Gastrocnemius medialis (tissue), 4 donors: Measurements from ENCODE around the gene CKB. TPM values are rescaled to one million over a fixed set of nuclear protein-coding genes. Genes with fewer than 3 reads are reported as not detected.

Experiments
- ATAC-seq, 2 donors: fragments of 150-250 bp; one replicate each; pipeline ENCODE4 v1.9.1; 2016
- DNase-seq, 2 donors: peaks; one replicate each; pipeline ENCODE4 v3.0.0-alpha.2; 2019
- H3K27ac ChIP-seq, 4 donors: fragments of 200-600 bp; sonication (generic); 1 replicate in 1 of 4; 2 replicates in 3 of 4; pipeline ENCODE4 v1.5.1; 2016 to 2018; ENCODE audit warnings: mild to moderate bottlenecking in 2 of 4, moderate library complexity in 1 of 4
- H3K27me3 ChIP-seq, 3 donors: fragments of 200-600 bp; sonication (generic) in 2 of 3; 1 replicate in 1 of 3; 2 replicates in 2 of 3; pipeline versions ENCODE4 v1.5.1 to v1.6.0; 2016 to 2019; ENCODE audit warnings: mild to moderate bottlenecking in 1 of 3, moderate library complexity in 1 of 3
- H3K36me3 ChIP-seq, 2 donors: fragments of 200-600 bp; sonication (generic) in 1 of 2; one replicate each; pipeline ENCODE4 v1.5.1; 2017 to 2018
- H3K4me1 ChIP-seq, 2 donors: fragments of 200-600 bp; sonication (generic) in 1 of 2; one replicate each; pipeline ENCODE4 v1.5.1; 2016 to 2017; ENCODE audit warnings: mild to moderate bottlenecking in 2 of 2
- H3K4me3 ChIP-seq, 4 donors: fragments of 200-600 bp; sonication (generic) in 3 of 4; 1 replicate in 1 of 4; 2 replicates in 3 of 4; pipeline ENCODE4 v1.5.1; 2016 to 2019; ENCODE audit warnings: mild to moderate bottlenecking in 2 of 4
- H3K9me3 ChIP-seq, 3 donors: fragments of 200-600 bp; sonication (generic) in 2 of 3; 1 replicate in 1 of 3; 2 replicates in 2 of 3; pipeline ENCODE4 v1.5.1; 2016 to 2019
- CTCF ChIP-seq, 5 experiments: fragments of 450-650 bp in 3 of 5; fragments of 200-600 bp in 2 of 5; sonication (generic) in 2 of 5; IDR thresholded peaks in 4 of 5; conservative IDR thresholded peaks in 1 of 5; 1 replicate in 4 of 5; 2 replicates in 1 of 5; pipeline ENCODE4 v1.5.1; 2016 to 2019; ENCODE audit warnings: antibody characterized with exemption in 5 of 5, mild to moderate bottlenecking in 3 of 5, moderate library complexity in 3 of 5
- POLR2A ChIP-seq, 2 donors: fragments of 450-650 bp; IDR thresholded peaks; one replicate each; pipeline ENCODE4 v1.6.1; 2017; ENCODE audit warnings: antibody characterized with exemption in 2 of 2, mild to moderate bottlenecking in 2 of 2, moderate library complexity in 2 of 2
- in situ Hi-C, 4 donors: fragments of 200-750 bp; cut with MboI; loops; one replicate each; pipeline versions ENCODE4 v1.15.0 to v1.8.0; 2017; ENCODE audit warnings: low sequenced_read_pairs in 4 of 4
- intact Hi-C: fragments of 100-400 bp; cut with DNase I; formaldehyde crosslinking; loops from one replicate; pipeline ENCODE4 v1.15.1; 2023; ENCODE audit warnings: low total_unique reads
- total RNA-seq, 4 donors: library from RNA; depleted of rRNA; stranded (reverse); fragments of >200 nt; gene quantifications; one replicate each; pipeline versions ENCODE4 v1.1.0 to v1.2.3, GENCODE V29; 2016

The CKB gene
- total RNA-seq, 4 donors from 2014 or later, result 20.7 to 110 (median 43.4) TPM

GRCh38 chr14:103503296-103503695 is 19.3 kb downstream of the CKB start:
- TF ChIP-seq CTCF (IDR thresholded peaks at IDR 0.05 in 4 of 5, conservative IDR thresholded peaks at IDR 0.05 in 1 of 5) (no peak), POLR2A (IDR thresholded peaks at IDR 0.05) (no peak)
- Histone ChIP-seq H3K27ac (no peak overlapping the region), H3K4me1 (peaks cover 10% of the 10 kb centered on the region in 2 donors), H3K36me3 (peaks cover 0 to 53% of the 10 kb centered on the region in 2 donors), H3K4me3 (no peak overlapping the region), H3K9me3 (no peaks in the 10 kb centered on the region), H3K27me3 (no peaks in the 10 kb centered on the region)
- DNase-seq (no peak), ATAC-seq (no peak)
- in situ Hi-C loops, result no loop called here
- intact Hi-C loops, result loop anchor here (5.0 kb wide), 2 partner anchors 44 to 171 kb away; partner anchors contain the start of gene EIF5

- DNase-seq, result no peak
- no peak overlapping the region for H3K27ac ChIP-seq
- no peaks in the 10 kb centered on the region for H3K27me3 ChIP-seq
- H3K4me3 ChIP-seq, result no peak overlapping the region
- in situ Hi-C loops, result no loop called here
- intact Hi-C loops, result loop anchor here (5.0 kb wide), 2 partner anchors 44 to 171 kb away; partner anchors contain the start of gene EIF5
- no peaks in the 10 kb centered on the region for H3K9me3 ChIP-seq
- H3K4me1 ChIP-seq, result peaks cover 10% of the 10 kb centered on the region in 2 donors
- TF ChIP-seq POLR2A (IDR thresholded peaks at IDR 0.05) (no peak), CTCF (IDR thresholded peaks at IDR 0.05 in 4 of 5, conservative IDR thresholded peaks at IDR 0.05 in 1 of 5) (no peak)
- ATAC-seq, result no peak
- H3K36me3 ChIP-seq, result peaks cover 0 to 49% of the 10 kb centered on the region in 2 donors
These were observed 19.8 kb downstream of the CKB start for GRCh38 chr14:103502877-103503276.

GRCh38 chr14:103501921-103502669 is 20.5 kb downstream of the CKB start:
- Histone ChIP-seq H3K9me3 (no peaks in the 10 kb centered on the region), H3K4me3 (no peak overlapping the region), H3K27ac (no peak overlapping the region), H3K4me1 (peaks cover 10 to 13% of the 10 kb centered on the region in 2 donors), H3K36me3 (peaks cover 0 to 47% of the 10 kb centered on the region in 2 donors), H3K27me3 (no peaks in the 10 kb centered on the region)
- intact Hi-C loops (loop anchor here (5.0 kb wide), 2 partner anchors 45 to 170 kb away; partner anchors contain the start of gene EIF5), in situ Hi-C loops (no loop called here)
- ATAC-seq (no peak), DNase-seq (no peak)
- TF ChIP-seq POLR2A (IDR thresholded peaks at IDR 0.05) (no peak), CTCF (IDR thresholded peaks at IDR 0.05 in 4 of 5, conservative IDR thresholded peaks at IDR 0.05 in 1 of 5) (no peak)

GRCh38 chr14:103501041-103501870 is 21.4 kb downstream of the CKB start:
- Histone ChIP-seq H3K4me1 (peaks cover 15 to 20% of the 10 kb centered on the region in 2 donors), H3K36me3 (peaks cover 0 to 46% of the 10 kb centered on the region in 2 donors), H3K4me3 (no peak overlapping the region), H3K27me3 (no peaks in the 10 kb centered on the region), H3K9me3 (no peaks in the 10 kb centered on the region), H3K27ac (peak overlapping the region; percentile 38 to 63 (median 50))
- intact Hi-C loops (loop anchor here (5.0 kb wide), 2 partner anchors 46 to 169 kb away; partner anchors contain the start of gene EIF5), in situ Hi-C loops (no loop called here)
- no peak for DNase-seq
- TF ChIP-seq POLR2A (IDR thresholded peaks at IDR 0.05) (no peak), CTCF (IDR thresholded peaks at IDR 0.05 in 4 of 5, conservative IDR thresholded peaks at IDR 0.05 in 1 of 5) (no peak)
- no peak for ATAC-seq
